WTC11 (cell line): ENCODE data around the gene MAPKAP1. TPM values are rescaled to one million over a fixed set of nuclear protein-coding genes. Genes with fewer than 3 reads are reported as not detected.
A peak's percentile ranks its signal among the peaks of the same experiment; 100 is the strongest.

Experiments
- ATAC-seq: fragments of 200-7000 bp; cut with Tn5 transposase; 2 replicates; pipeline ENCODE4 v1.10.0; 2021; ENCODE audit warnings: mild to moderate bottlenecking, moderate library complexity
- CTCF ChIA-PET: fragments of 300-600 bp; sonication (Branson Sonifier 250); formaldehyde crosslinking; loops from one replicate; lab custom pipeline; 2021; ENCODE audit warnings: antibody characterized with exemption; lab: Charles Lee
- POLR2A ChIA-PET: fragments of 350-600 bp; sonication (Branson Sonifier 250); formaldehyde crosslinking; loops from one replicate; lab custom pipeline; 2021; ENCODE audit warnings: antibody characterized with exemption; lab: Charles Lee
- DNase-seq: peaks from one replicate; pipeline ENCODE4 v3.0.0; 2021; ENCODE audit warnings: low spot score
- H3K27ac Mint-ChIP-seq: 2 replicates; pipeline ENCODE4 v1.8.0; 2021; ENCODE audit warnings: mixed read lengths
- H3K27me3 Mint-ChIP-seq: 2 replicates; pipeline ENCODE4 v1.8.0; 2021; ENCODE audit warnings: low read depth, mild to moderate bottlenecking, moderate library complexity, mixed read lengths
- H3K36me3 Mint-ChIP-seq: 2 replicates; pipeline ENCODE4 v1.8.0; 2021; ENCODE audit warnings: mixed read lengths
- H3K4me1 Mint-ChIP-seq: 2 replicates; pipeline ENCODE4 v1.8.0; 2022; ENCODE audit warnings: mixed read lengths
- H3K4me3 Mint-ChIP-seq: 2 replicates; pipeline ENCODE4 v1.8.0; 2021; ENCODE audit warnings: mild to moderate bottlenecking, moderate library complexity, mixed read lengths
- H3K9me3 Mint-ChIP-seq: 2 replicates; pipeline ENCODE4 v1.8.0; 2021; ENCODE audit warnings: mixed read lengths
- ATF1 ChIP-seq: sonication (generic); formaldehyde crosslinking; IDR thresholded peaks from 2 replicates; pipeline ENCODE4 v1.8.1; 2023; ENCODE audit warnings: mild to moderate bottlenecking, moderate library complexity, missing genetic modification reagents
- CBFB ChIP-seq: sonication (generic); formaldehyde crosslinking; IDR thresholded peaks from 2 replicates; pipeline ENCODE4 v1.8.1; 2022; ENCODE audit warnings: mild to moderate bottlenecking, low read depth, missing genetic modification reagents
- CREM ChIP-seq: sonication (generic); formaldehyde crosslinking; IDR thresholded peaks from 2 replicates; pipeline ENCODE4 v1.8.1; 2022; ENCODE audit warnings: mild to moderate bottlenecking, missing genetic modification reagents, moderate library complexity
- FOXP1 ChIP-seq: sonication (generic); formaldehyde crosslinking; IDR thresholded peaks from 2 replicates; pipeline ENCODE4 v1.8.0; 2022; ENCODE audit warnings: missing genetic modification reagents, mild to moderate bottlenecking, moderate library complexity, borderline replicate concordance
- GRHL2 ChIP-seq: fragments of 250-450 bp; sonication (Bioruptor Pico); IDR thresholded peaks from 2 replicates; pipeline ENCODE4 v1.8.0; 2022; ENCODE audit warnings: mild to moderate bottlenecking, moderate library complexity; ENCODE audit not compliant: insufficient replicate concordance, severe bottlenecking
- HMGA2 ChIP-seq: fragments of 250-450 bp; sonication (Bioruptor Pico); IDR thresholded peaks from 2 replicates; pipeline ENCODE4 v1.4.0; 2021; ENCODE audit warnings: mild to moderate bottlenecking, moderate library complexity
- IRF2 ChIP-seq: sonication (generic); formaldehyde crosslinking; IDR thresholded peaks from 2 replicates; pipeline ENCODE4 v1.8.0; 2022; ENCODE audit warnings: low read depth, missing genetic modification reagents, borderline replicate concordance
- PRRX2 ChIP-seq: fragments of 250-450 bp; sonication (Bioruptor Pico); IDR thresholded peaks from 2 replicates; pipeline ENCODE4 v1.8.0; 2021; ENCODE audit warnings: mild to moderate bottlenecking
- SOX15 ChIP-seq: fragments of 250-450 bp; sonication (Bioruptor Pico); IDR thresholded peaks from 2 replicates; pipeline ENCODE4 v1.9.0; 2021; ENCODE audit warnings: mild to moderate bottlenecking
- ZNF671 ChIP-seq: fragments of 250-450 bp; sonication (Bioruptor Pico); IDR thresholded peaks from 2 replicates; pipeline ENCODE4 v1.8.0; 2021; ENCODE audit warnings: mild to moderate bottlenecking
- total RNA-seq: library from RNA; stranded (reverse); gene quantifications from 3 replicates; pipeline ENCODE4 v1.2.3, GENCODE V29; 2021
- TF ChIP-seq, protein P1 (sequence below): sonication (generic); formaldehyde crosslinking; IDR thresholded peaks from 2 replicates; pipeline ENCODE4 v1.8.1; 2023; ENCODE audit warnings: mild to moderate bottlenecking, missing genetic modification reagents
- TF ChIP-seq, protein P2 (sequence below): sonication (generic); formaldehyde crosslinking; IDR thresholded peaks from 2 replicates; pipeline ENCODE4 v1.8.0; 2022; ENCODE audit warnings: mild to moderate bottlenecking, missing genetic modification reagents
- TF ChIP-seq, protein P3 (sequence below): fragments of 250-450 bp; sonication (Bioruptor Pico); IDR thresholded peaks from 2 replicates; pipeline ENCODE4 v2.1.2; 2022; ENCODE audit warnings: mild to moderate bottlenecking, moderate library complexity
- TF ChIP-seq, protein P4 (sequence below): sonication (generic); formaldehyde crosslinking; IDR thresholded peaks from 2 replicates; pipeline ENCODE4 v1.8.1; 2023; ENCODE audit warnings: mild to moderate bottlenecking, missing genetic modification reagents
- TF ChIP-seq, protein P5 (sequence below): sonication (generic); formaldehyde crosslinking; IDR thresholded peaks from 2 replicates; pipeline ENCODE4 v1.8.1; 2022; ENCODE audit warnings: low read depth, mild to moderate bottlenecking, moderate library complexity, missing genetic modification reagents, borderline replicate concordance
- TF ChIP-seq, protein P6 (sequence below): sonication (generic); formaldehyde crosslinking; IDR thresholded peaks from 2 replicates; pipeline ENCODE4 v1.8.1; 2022; ENCODE audit warnings: mild to moderate bottlenecking, missing genetic modification reagents, moderate library complexity, borderline replicate concordance

Gene MAPKAP1
- total RNA-seq, 1 experiment from 2014 or later = 111 TPM

DNA sequence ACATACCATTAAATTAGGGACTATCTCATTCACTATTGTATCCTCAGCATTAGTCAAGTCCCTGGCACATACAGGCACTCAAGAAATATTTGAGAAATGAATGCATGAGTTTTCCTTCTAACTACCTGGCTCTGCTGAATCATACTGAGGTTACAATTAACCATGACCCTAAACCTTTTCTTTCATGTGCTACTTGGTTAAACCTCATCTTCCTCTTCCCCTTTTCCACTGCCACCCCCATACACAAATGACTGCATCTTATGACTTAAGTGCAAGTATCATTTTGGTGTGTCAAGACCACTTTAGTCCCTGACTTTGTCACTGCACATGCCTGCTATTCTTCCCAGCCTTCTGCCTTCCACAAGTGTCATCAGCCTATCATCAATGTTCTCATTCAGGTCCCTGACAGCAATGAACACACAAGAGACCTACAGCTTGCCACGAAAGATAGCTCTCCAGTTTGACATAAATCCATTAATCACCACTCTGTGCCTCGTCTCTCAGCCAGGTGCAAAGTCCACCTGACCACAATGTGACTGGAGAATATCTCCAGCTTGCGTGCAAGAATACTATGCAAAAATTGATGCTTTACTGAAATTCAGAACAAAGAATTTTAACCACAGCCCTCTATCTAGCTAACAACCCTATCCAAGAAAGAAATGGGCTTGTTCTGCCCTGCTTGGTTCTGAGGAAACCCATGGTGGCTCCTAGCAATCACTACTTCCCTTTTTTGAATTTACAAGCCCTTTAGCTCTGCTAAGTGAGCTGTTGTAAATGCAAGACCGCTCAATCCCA lies 74.5 kb downstream of the MAPKAP1 start:
- Mint-ChIP-seq H3K27me3 (no peaks in the 10 kb centered on the region), H3K36me3 (no peaks in the 10 kb centered on the region), H3K4me1 (peaks cover 49% of the 10 kb centered on the region), H3K27ac (peak overlapping the region; percentile 87), H3K9me3 (no peaks in the 10 kb centered on the region), H3K4me3 (no peak overlapping the region)
- no peak for TF ChIP-seq ATF1
- no peak for TF ChIP-seq CBFB
- TF ChIP-seq HMGA2 (CRISPR knock-in tag) = no peak
- TF ChIP-seq CREM (CRISPR knock-in tag) = no peak
- TF ChIP-seq, protein P1, sequence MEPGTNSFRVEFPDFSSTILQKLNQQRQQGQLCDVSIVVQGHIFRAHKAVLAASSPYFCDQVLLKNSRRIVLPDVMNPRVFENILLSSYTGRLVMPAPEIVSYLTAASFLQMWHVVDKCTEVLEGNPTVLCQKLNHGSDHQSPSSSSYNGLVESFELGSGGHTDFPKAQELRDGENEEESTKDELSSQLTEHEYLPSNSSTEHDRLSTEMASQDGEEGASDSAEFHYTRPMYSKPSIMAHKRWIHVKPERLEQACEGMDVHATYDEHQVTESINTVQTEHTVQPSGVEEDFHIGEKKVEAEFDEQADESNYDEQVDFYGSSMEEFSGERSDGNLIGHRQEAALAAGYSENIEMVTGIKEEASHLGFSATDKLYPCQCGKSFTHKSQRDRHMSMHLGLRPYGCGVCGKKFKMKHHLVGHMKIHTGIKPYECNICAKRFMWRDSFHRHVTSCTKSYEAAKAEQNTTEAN = no peak
- no peak for TF ChIP-seq FOXP1 (CRISPR knock-in tag)
- TF ChIP-seq, protein P2, sequence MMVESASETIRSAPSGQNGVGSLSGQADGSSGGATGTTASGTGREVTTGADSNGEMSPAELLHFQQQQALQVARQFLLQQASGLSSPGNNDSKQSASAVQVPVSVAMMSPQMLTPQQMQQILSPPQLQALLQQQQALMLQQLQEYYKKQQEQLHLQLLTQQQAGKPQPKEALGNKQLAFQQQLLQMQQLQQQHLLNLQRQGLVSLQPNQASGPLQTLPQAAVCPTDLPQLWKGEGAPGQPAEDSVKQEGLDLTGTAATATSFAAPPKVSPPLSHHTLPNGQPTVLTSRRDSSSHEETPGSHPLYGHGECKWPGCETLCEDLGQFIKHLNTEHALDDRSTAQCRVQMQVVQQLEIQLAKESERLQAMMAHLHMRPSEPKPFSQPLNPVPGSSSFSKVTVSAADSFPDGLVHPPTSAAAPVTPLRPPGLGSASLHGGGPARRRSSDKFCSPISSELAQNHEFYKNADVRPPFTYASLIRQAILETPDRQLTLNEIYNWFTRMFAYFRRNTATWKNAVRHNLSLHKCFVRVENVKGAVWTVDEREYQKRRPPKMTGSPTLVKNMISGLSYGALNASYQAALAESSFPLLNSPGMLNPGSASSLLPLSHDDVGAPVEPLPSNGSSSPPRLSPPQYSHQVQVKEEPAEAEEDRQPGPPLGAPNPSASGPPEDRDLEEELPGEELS = no peak
- no peak for TF ChIP-seq PRRX2 (CRISPR knock-in tag)
- TF ChIP-seq, protein P3, sequence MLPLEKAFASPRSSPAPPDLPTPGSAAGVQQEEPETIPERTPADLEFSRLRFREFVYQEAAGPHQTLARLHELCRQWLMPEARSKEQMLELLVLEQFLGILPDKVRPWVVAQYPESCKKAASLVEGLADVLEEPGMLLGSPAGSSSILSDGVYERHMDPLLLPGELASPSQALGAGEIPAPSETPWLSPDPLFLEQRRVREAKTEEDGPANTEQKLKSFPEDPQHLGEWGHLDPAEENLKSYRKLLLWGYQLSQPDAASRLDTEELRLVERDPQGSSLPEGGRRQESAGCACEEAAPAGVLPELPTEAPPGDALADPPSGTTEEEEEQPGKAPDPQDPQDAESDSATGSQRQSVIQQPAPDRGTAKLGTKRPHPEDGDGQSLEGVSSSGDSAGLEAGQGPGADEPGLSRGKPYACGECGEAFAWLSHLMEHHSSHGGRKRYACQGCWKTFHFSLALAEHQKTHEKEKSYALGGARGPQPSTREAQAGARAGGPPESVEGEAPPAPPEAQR (CRISPR knock-in tag) = no peak
- TF ChIP-seq, protein P4, sequence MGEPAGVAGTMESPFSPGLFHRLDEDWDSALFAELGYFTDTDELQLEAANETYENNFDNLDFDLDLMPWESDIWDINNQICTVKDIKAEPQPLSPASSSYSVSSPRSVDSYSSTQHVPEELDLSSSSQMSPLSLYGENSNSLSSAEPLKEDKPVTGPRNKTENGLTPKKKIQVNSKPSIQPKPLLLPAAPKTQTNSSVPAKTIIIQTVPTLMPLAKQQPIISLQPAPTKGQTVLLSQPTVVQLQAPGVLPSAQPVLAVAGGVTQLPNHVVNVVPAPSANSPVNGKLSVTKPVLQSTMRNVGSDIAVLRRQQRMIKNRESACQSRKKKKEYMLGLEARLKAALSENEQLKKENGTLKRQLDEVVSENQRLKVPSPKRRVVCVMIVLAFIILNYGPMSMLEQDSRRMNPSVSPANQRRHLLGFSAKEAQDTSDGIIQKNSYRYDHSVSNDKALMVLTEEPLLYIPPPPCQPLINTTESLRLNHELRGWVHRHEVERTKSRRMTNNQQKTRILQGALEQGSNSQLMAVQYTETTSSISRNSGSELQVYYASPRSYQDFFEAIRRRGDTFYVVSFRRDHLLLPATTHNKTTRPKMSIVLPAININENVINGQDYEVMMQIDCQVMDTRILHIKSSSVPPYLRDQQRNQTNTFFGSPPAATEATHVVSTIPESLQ (CRISPR knock-in tag) = no peak
- no peak for TF ChIP-seq ZNF671 (CRISPR knock-in tag)
- no peak for TF ChIP-seq IRF2 (CRISPR knock-in tag)
- TF ChIP-seq, protein P5, sequence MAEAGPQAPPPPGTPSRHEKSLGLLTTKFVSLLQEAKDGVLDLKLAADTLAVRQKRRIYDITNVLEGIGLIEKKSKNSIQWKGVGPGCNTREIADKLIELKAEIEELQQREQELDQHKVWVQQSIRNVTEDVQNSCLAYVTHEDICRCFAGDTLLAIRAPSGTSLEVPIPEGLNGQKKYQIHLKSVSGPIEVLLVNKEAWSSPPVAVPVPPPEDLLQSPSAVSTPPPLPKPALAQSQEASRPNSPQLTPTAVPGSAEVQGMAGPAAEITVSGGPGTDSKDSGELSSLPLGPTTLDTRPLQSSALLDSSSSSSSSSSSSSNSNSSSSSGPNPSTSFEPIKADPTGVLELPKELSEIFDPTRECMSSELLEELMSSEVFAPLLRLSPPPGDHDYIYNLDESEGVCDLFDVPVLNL (CRISPR knock-in tag) = no peak
- TF ChIP-seq SOX15 (CRISPR knock-in tag) = no peak
- TF ChIP-seq, protein P6, sequence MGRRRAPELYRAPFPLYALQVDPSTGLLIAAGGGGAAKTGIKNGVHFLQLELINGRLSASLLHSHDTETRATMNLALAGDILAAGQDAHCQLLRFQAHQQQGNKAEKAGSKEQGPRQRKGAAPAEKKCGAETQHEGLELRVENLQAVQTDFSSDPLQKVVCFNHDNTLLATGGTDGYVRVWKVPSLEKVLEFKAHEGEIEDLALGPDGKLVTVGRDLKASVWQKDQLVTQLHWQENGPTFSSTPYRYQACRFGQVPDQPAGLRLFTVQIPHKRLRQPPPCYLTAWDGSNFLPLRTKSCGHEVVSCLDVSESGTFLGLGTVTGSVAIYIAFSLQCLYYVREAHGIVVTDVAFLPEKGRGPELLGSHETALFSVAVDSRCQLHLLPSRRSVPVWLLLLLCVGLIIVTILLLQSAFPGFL = no peak
- no peak for TF ChIP-seq GRHL2 (CRISPR knock-in tag)
- ChIA-PET POLR2A (no interaction called here), CTCF (interaction anchor here (0.6 to 1.0 kb wide), 2 partner anchors 74 to 200 kb away, joined by 3 read pairs; no protein-coding TSS in a partner anchor)
- ATAC-seq = no peak
- DNase-seq = no peak
